SU-DHL-6 (cell line): ENCODE data around the gene ENOX1.

Experiments used
- H2AFZ ChIP-seq: fragments of 200-600 bp; sonication (generic); 2 replicates; pipeline ENCODE4 v1.6.1; 2014; ENCODE audit warnings: low read depth, mild to moderate bottlenecking, moderate library complexity, mixed read lengths, antibody characterized with exemption, low read length; ENCODE audit not compliant: severe bottlenecking
- H3F3A ChIP-seq: fragments of 200-600 bp; shearing (Covaris generic); 2 replicates; pipeline ENCODE4 v1.6.0; 2016; ENCODE audit warnings: antibody characterized with exemption, mild to moderate bottlenecking; ENCODE audit not compliant: insufficient read depth
- H3K27ac ChIP-seq: fragments of 200-600 bp; sonication (generic); 2 replicates; pipeline ENCODE4 v1.5.1; 2016; ENCODE audit warnings: low read depth, mild to moderate bottlenecking, low read length, moderate library complexity, mixed read lengths
- H3K27me3 ChIP-seq: fragments of 200-600 bp; sonication (generic), shearing (Covaris generic); 2 replicates; pipeline ENCODE4 v1.6.0; 2014; ENCODE audit warnings: mild to moderate bottlenecking, low read length
- H3K36me3 ChIP-seq: fragments of 200-600 bp; sonication (generic); 2 replicates; pipeline ENCODE4 v1.6.1; 2014; ENCODE audit warnings: mild to moderate bottlenecking, low read length, mixed read lengths
- H3K4me2 ChIP-seq: fragments of 300-600, 200-600 bp; shearing (Covaris generic), sonication (generic); 2 replicates; pipeline ENCODE4 v1.6.0; 2014; ENCODE audit warnings: low read length, low read depth, mild to moderate bottlenecking; ENCODE audit not compliant: poor library complexity, severe bottlenecking
- H3K4me3 ChIP-seq: fragments of 200-600 bp; sonication (generic); 2 replicates; pipeline ENCODE4 v1.5.1; 2014; ENCODE audit warnings: antibody characterized with exemption, low read length, mild to moderate bottlenecking, mixed read lengths; ENCODE audit not compliant: insufficient read depth, poor library complexity, severe bottlenecking
- H3K79me2 ChIP-seq: fragments of 200-600 bp; sonication (generic); 2 replicates; pipeline ENCODE4 v1.6.1; 2014; ENCODE audit warnings: mild to moderate bottlenecking, low read length, moderate library complexity; ENCODE audit not compliant: insufficient read depth
- H3K9ac ChIP-seq: fragments of 200-600 bp; sonication (generic); 2 replicates; pipeline ENCODE4 v1.7.0; 2014; ENCODE audit warnings: mild to moderate bottlenecking, low read length
- H3K9me2 ChIP-seq: fragments of 200-600 bp; sonication (generic); replicated peaks from 2 replicates; pipeline ENCODE4 v1.6.1; 2014; ENCODE audit warnings: low read length; ENCODE audit not compliant: insufficient read depth
- H3K9me3 ChIP-seq: fragments of 200-600 bp; sonication (generic); 2 replicates; pipeline ENCODE4 v1.6.1; 2014; ENCODE audit warnings: low read length, mixed read lengths; ENCODE audit not compliant: insufficient read depth
- H4K20me1 ChIP-seq: fragments of 200-600 bp; sonication (generic); 2 replicates; pipeline ENCODE4 v1.6.1; 2014; ENCODE audit warnings: low read depth, mild to moderate bottlenecking, antibody characterized with exemption, low read length, moderate library complexity, mixed read lengths
- EZH2phosphoT487 ChIP-seq: fragments of 200-600 bp; sonication (generic), shearing (Covaris generic); conservative IDR thresholded peaks from 2 replicates; pipeline ENCODE4 v1.6.1; 2018; ENCODE audit warnings: mild to moderate bottlenecking, antibody characterized with exemption, low read length, moderate library complexity, mixed read lengths
- TF ChIP-seq, protein P1 (sequence below): fragments of 200-600 bp; sonication (generic); IDR thresholded peaks from one replicate; pipeline ENCODE4 v1.5.1; 2017; ENCODE audit warnings: antibody characterized with exemption, mild to moderate bottlenecking, low read length, moderate library complexity; ENCODE audit not compliant: insufficient read depth, poor library complexity, severe bottlenecking

ENOX1 gene

DNA sequence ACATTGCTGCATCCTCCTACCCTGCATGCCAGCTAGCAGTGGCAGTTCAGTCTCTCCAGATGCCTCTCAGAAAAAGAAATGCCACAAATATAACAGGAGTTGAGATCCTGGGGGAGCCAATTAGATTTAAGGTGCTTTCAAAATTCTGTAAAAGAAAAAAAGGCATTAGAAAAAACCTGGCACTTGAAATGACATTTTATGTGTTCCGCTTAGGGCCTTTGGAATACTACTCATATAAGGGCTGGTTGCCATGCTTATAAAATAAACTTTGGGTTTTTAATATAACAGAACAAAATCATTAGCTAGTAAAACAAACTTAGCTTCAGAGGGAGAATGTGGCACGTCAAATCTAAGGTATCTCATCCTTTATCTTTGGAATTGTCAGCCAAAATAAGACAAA lies 104.1 kb downstream of the ENOX1 start:
- Histone ChIP-seq H3K79me2 (no peaks in the 10 kb centered on the region), H3K9ac (no peak overlapping the region), H3K9me3 (no peaks in the 10 kb centered on the region), H3K9me2 (no peaks in the 10 kb centered on the region), H2AFZ (no peak overlapping the region), H3K36me3 (no peaks in the 10 kb centered on the region), H4K20me1 (no peaks in the 10 kb centered on the region), H3K27me3 (no peaks in the 10 kb centered on the region), H3K4me2 (no peak overlapping the region), H3K4me3 (no peak overlapping the region), H3F3A (no peaks in the 10 kb centered on the region), H3K27ac (no peak overlapping the region)
- TF ChIP-seq, protein P1, sequence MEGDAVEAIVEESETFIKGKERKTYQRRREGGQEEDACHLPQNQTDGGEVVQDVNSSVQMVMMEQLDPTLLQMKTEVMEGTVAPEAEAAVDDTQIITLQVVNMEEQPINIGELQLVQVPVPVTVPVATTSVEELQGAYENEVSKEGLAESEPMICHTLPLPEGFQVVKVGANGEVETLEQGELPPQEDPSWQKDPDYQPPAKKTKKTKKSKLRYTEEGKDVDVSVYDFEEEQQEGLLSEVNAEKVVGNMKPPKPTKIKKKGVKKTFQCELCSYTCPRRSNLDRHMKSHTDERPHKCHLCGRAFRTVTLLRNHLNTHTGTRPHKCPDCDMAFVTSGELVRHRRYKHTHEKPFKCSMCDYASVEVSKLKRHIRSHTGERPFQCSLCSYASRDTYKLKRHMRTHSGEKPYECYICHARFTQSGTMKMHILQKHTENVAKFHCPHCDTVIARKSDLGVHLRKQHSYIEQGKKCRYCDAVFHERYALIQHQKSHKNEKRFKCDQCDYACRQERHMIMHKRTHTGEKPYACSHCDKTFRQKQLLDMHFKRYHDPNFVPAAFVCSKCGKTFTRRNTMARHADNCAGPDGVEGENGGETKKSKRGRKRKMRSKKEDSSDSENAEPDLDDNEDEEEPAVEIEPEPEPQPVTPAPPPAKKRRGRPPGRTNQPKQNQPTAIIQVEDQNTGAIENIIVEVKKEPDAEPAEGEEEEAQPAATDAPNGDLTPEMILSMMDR = no peak
- no peak for TF ChIP-seq EZH2phosphoT487

DNA sequence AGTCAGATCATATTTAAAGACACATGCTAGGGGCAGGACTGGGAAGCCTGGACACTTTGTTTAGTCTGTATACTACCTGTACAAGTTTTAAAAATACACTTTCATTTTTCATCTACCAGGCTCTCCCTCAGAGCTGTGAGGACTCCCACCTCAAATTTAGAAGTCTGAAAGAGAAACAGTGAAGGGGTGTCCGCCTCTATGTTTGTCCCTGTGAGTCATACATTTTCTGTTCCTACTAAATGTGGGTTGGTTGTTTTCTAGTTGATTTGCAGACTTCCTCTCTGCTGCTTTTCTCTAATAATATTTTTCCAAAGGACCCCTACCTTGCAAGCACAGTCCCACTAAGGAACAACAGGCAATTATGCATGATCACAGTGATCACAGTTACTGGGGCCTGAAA lies 110.5 kb downstream of the ENOX1 start:
- Histone ChIP-seq H3K9me3 (no peaks in the 10 kb centered on the region), H3K4me2 (no peak overlapping the region), H3K9me2 (no peaks in the 10 kb centered on the region), H3K27me3 (no peaks in the 10 kb centered on the region), H3K4me3 (no peak overlapping the region), H3K36me3 (no peaks in the 10 kb centered on the region), H3K9ac (no peak overlapping the region), H2AFZ (no peak overlapping the region), H3K27ac (no peak overlapping the region), H4K20me1 (no peaks in the 10 kb centered on the region), H3K79me2 (no peaks in the 10 kb centered on the region), H3F3A (no peaks in the 10 kb centered on the region)
- TF ChIP-seq, protein P1 = no peak
- no peak for TF ChIP-seq EZH2phosphoT487

DNA sequence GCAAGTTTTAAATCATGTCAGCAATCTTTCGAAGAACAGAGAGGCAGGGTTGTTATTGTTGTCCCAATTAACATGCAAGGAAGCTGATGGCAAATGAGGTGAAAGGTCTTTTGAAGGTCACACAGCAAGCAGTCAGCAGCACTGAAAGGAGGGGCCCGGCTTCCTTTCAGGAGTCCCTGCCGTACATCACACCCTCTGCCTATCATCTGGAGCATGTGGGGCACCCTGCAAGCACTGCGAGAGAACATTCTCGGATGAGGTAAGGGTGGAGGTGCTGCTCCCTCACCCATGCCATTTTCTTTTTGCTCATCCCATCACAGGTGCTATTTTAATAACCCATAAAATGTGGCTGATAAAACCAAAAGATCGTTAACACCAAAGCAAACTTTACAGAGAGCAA lies 111.2 kb downstream of the ENOX1 start:
- no peak overlapping the region for H3K4me2 ChIP-seq
- H3K36me3 ChIP-seq = no peaks in the 10 kb centered on the region
- H3K9me3 ChIP-seq = no peaks in the 10 kb centered on the region
- no peak overlapping the region for H3K9ac ChIP-seq
- no peaks in the 10 kb centered on the region for H4K20me1 ChIP-seq
- H3K9me2 ChIP-seq = no peaks in the 10 kb centered on the region
- no peaks in the 10 kb centered on the region for H3K79me2 ChIP-seq
- no peak overlapping the region for H3K27ac ChIP-seq
- TF ChIP-seq, protein P1 = no peak
- TF ChIP-seq EZH2phosphoT487 = no peak
- H3K27me3 ChIP-seq = no peaks in the 10 kb centered on the region
- no peak overlapping the region for H3K4me3 ChIP-seq
- H3F3A ChIP-seq = no peaks in the 10 kb centered on the region
- no peak overlapping the region for H2AFZ ChIP-seq
